ENCODE data around the gene KCNQ1. TPM values are rescaled to one million over a fixed set of nuclear protein-coding genes. Genes with fewer than 3 reads are reported as not detected.

KCNQ1 gene
- total RNA-seq, 1 donor from 2014 or later = 52.9 TPM

DNA sequence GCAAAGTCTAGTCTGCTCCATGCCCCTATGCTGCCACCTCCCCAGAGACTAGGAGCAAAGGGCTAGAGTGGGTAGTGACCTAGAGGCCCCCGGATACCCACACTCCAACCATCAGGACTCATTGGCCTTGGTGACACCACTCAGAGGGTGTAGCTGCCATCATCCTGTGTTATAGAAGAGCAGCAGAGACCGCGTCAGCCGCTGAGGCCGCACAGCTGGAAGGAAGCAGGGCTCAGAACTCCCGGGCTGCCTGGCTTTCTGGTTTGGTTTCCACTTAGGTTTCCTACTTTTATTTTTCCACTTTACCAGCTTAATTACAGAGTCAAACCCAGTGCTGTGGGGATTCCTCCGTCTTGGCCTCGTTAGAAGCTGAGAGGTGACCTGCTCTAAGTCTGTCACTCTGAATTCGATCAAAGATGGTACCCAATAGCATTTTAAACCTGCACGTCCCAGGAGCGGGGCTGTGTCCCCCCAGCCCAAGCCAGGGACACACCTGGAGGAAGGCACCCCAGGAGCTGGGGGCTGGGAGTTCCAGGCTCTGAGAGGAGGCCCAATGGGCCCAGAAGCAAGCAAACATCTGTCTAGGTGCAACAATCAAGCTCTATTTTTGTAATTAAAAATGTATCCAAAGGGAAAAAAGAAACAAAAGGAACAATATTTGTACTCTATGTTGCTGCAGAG, 442.8 kb downstream of the KCNQ1 start:
- no peak overlapping the region for H3K4me3 ChIP-seq
- no peaks in the 10 kb centered on the region for H3K27me3 ChIP-seq
- TF ChIP-seq, protein P1, sequence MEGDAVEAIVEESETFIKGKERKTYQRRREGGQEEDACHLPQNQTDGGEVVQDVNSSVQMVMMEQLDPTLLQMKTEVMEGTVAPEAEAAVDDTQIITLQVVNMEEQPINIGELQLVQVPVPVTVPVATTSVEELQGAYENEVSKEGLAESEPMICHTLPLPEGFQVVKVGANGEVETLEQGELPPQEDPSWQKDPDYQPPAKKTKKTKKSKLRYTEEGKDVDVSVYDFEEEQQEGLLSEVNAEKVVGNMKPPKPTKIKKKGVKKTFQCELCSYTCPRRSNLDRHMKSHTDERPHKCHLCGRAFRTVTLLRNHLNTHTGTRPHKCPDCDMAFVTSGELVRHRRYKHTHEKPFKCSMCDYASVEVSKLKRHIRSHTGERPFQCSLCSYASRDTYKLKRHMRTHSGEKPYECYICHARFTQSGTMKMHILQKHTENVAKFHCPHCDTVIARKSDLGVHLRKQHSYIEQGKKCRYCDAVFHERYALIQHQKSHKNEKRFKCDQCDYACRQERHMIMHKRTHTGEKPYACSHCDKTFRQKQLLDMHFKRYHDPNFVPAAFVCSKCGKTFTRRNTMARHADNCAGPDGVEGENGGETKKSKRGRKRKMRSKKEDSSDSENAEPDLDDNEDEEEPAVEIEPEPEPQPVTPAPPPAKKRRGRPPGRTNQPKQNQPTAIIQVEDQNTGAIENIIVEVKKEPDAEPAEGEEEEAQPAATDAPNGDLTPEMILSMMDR (IDR thresholded peaks at IDR 0.05) = no peak
- H3K9me3 ChIP-seq = no peaks in the 10 kb centered on the region
- no peaks in the 10 kb centered on the region for H3K36me3 ChIP-seq
- DNase-seq (no peak), ATAC-seq (no peak)
- intact Hi-C loops (cut with DNase I) = loop anchor here (1.0 to 10.0 kb wide), 2 partner anchors 83 to 355 kb away; no protein-coding TSS in a partner anchor
- H3K4me1 ChIP-seq = peaks cover 25% of the 10 kb centered on the region
- H3K27ac ChIP-seq = no peak overlapping the region

DNA sequence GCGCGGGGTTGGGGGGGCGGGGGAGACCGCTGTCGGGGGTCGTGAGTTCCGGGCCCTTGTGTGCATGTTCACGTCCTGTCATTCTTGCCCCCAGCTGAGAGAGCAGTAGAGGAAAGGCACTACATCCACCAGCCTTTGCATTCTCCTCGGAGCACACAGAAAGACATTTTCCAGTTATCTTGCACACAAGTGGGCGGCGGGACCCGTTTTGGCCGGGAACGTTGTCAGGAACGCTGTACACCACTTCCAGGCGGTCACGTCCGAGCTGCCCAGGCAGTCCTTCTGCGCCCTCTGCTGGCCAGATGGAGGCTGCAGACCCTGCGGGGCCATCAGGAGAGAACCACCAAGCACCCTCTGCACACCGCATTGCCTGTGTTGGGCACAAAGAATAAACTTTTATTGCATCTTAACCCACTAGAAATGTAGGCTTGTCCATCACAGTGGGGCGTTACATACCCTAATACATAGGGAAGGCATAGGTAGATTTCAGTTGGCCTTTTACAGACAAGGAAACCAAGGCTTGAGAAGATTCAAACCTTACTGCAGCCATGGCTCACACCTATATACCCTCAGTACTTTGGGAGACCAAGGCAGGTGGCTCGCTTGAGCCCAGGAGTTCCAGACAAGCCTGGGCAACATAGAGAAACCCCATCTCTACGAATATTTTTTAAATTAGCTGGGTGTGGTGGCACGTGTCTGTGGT, 443.6 kb downstream of the KCNQ1 start:
- Histone ChIP-seq H3K36me3 (no peaks in the 10 kb centered on the region), H3K4me1 (peaks cover 26% of the 10 kb centered on the region)

DNA sequence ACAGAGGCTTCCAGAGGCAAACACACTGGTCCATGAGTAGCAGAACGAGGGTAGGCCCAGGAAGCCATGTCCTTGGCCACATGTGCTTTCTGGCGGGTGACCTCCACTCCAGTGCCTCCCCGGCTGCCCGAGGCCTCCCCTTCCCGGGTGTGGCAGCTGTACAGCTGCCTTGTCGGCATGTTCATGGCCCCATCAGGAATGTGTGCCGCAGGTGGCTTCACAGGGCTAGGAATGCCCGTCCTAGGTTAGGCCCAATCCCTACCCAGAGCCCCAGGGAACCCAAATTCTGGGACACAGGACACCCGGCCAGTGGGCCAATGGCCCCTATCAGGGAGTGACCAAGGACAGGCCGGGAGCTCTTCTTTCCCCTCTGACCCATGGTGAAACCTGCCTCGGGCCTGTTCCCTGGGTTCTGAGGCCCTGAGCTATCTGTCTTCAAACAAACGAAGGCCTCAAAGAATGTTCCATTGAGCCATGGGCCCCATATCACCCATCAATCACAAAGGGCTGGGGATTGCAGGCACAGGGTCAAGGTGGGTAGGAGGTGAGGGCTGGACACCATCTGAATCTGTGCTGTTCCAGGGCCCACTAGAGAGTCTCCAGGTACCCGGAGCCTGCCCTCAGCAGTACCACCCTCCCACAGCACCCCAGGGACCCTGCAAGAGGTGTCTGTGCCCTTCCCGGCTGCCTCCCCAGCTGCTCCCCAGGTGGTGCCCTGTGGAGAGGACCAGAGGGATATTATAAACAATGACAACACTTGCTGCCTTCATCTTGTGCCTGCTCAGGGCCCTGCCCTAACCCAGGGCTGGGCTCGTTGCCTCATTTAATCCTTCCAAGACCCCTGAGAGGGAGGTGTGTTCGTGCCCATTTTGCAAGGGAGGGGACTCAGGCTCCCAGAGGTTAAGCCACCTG, 444.8 kb downstream of the KCNQ1 start:
- no peak for DNase-seq
- intact Hi-C loops (cut with DNase I) = loop anchor here (10.0 kb wide), 1 partner anchor 85 kb away; no protein-coding TSS in a partner anchor
- TF ChIP-seq, protein P1 (IDR thresholded peaks at IDR 0.05) = no peak
- Histone ChIP-seq H3K9me3 (no peaks in the 10 kb centered on the region), H3K4me1 (peaks cover 26% of the 10 kb centered on the region), H3K27ac (no peak overlapping the region), H3K36me3 (no peaks in the 10 kb centered on the region), H3K27me3 (no peaks in the 10 kb centered on the region), H3K4me3 (no peak overlapping the region)
- no peak for ATAC-seq

More for the DNA sequence above, 443.6 kb downstream of the KCNQ1 start:
- ATAC-seq (peak; percentile 65), DNase-seq (peak; percentile 96)
- Histone ChIP-seq H3K27ac (no peak overlapping the region), H3K9me3 (no peaks in the 10 kb centered on the region), H3K27me3 (no peaks in the 10 kb centered on the region), H3K4me3 (no peak overlapping the region)
- intact Hi-C loops (cut with DNase I) = loop anchor here (1.0 to 10.0 kb wide), 2 partner anchors 84 to 356 kb away; no protein-coding TSS in a partner anchor
- TF ChIP-seq, protein P1 (IDR thresholded peaks at IDR 0.05) = peak; percentile 98

DNA sequence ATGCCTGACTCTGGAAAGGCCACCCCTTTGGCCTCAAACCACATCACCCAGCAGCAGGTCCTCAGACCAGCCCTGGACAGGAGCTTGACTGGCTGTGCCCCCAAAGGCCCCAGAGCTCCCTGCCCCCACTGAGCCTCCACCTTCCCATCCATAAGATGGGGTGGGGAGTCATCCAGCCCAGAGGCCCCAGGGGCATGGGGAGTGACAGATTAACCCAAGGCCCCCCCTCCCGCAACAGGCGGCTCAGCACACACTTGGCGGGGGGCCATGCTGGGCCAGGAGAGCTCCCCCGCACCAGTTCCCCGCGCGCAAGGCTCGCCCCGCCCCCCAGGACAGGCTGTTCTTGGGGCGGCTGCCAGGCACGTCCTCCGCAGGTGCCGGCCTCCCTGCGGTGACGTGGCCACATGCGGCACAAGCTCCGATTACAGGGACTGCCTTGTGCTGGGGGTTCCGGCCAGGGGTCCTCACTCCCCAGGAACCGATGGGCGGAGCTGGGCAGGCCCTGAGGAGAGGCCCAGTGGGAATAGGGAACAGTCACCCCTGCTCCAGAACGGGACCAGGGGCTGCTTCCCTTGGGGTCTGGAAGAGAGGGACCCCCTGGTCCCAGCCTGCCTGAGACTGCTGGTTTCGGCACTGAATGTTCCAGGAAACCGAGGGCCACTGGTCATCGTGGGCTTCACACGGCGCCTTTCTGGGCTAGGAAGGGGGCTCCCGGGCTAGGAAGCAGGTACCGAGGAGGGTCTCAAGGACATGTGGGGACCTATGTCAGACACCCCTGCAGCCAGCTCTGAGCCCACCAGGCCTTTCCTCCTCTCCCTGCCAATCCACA, 445.9 kb downstream of the KCNQ1 start:
- H3K9me3 ChIP-seq = no peaks in the 10 kb centered on the region
- peak; percentile 91 for DNase-seq
- no peaks in the 10 kb centered on the region for H3K27me3 ChIP-seq
- TF ChIP-seq, protein P1 (IDR thresholded peaks at IDR 0.05) = no peak
- no peaks in the 10 kb centered on the region for H3K36me3 ChIP-seq
- intact Hi-C loops (cut with DNase I) = no loop called here
- ATAC-seq = peak; percentile 26
- peaks cover 26% of the 10 kb centered on the region for H3K4me1 ChIP-seq
- no peak overlapping the region for H3K4me3 ChIP-seq
- H3K27ac ChIP-seq = no peak overlapping the region

Data from upper lobe of right lung (tissue), 1 donor.